ENCODE data around the gene CCSER1. TPM values are rescaled to one million over a fixed set of nuclear protein-coding genes. Genes with fewer than 3 reads are reported as not detected.
"Not testable (repeated sequence)": the region's sequence is repeated elsewhere in the genome, so short reads cannot be mapped to it uniquely, and the experiment has no call there.

The CCSER1 gene
- total RNA-seq, 1 donor from 2014 or later = 15.7 TPM

GRCh38 chr4:91258326-91258725, 1131.1 kb downstream of the CCSER1 start:
- intact Hi-C loops (cut with DNase I) = no loop called here
- no peak for DNase-seq (ENCODE audit: low spot score)

GRCh38 chr4:91267543-91267942, 1140.3 kb downstream of the CCSER1 start:
- no peak for DNase-seq (ENCODE audit: low spot score)

GRCh38 chr4:91268481-91268880, 1141.3 kb downstream of the CCSER1 start:
- DNase-seq (ENCODE audit: low spot score); intact Hi-C loops (cut with DNase I): not testable (repeated sequence)

More at GRCh38 chr4:91267543-91267942, 1140.3 kb downstream of the CCSER1 start:
- intact Hi-C loops (cut with DNase I) = no loop called here

GRCh38 chr4:91268913-91269312, 1141.7 kb downstream of the CCSER1 start:
- no peak for DNase-seq (ENCODE audit: low spot score)
- intact Hi-C loops (cut with DNase I) = no loop called here

- intact Hi-C loops (cut with DNase I) = no loop called here
- DNase-seq (ENCODE audit: low spot score) = no peak
Observed at GRCh38 chr4:91279899-91280298, 1152.7 kb downstream of the CCSER1 start.

GRCh38 chr4:91280551-91281290, 1153.5 kb downstream of the CCSER1 start:
- intact Hi-C loops (cut with DNase I) = no loop called here
- no peak for DNase-seq (ENCODE audit: low spot score)

GRCh38 chr4:91282217-91282616, 1155.0 kb downstream of the CCSER1 start:
- no peak for DNase-seq (ENCODE audit: low spot score)
- intact Hi-C loops (cut with DNase I) = no loop called here

- no peak for DNase-seq (ENCODE audit: low spot score)
- intact Hi-C loops (cut with DNase I) = no loop called here
Observed at GRCh38 chr4:91283726-91284230, 1156.6 kb downstream of the CCSER1 start.

GRCh38 chr4:91284480-91284879, 1157.3 kb downstream of the CCSER1 start:
- intact Hi-C loops (cut with DNase I) = no loop called here
- DNase-seq (ENCODE audit: low spot score) = no peak

- intact Hi-C loops (cut with DNase I) = no loop called here
Observed at GRCh38 chr4:91285487-91285886, 1158.3 kb downstream of the CCSER1 start.

GRCh38 chr4:91288702-91289311, 1161.6 kb downstream of the CCSER1 start:
- intact Hi-C loops (cut with DNase I) = no loop called here

More at GRCh38 chr4:91285487-91285886, 1158.3 kb downstream of the CCSER1 start:
- DNase-seq (ENCODE audit: low spot score) = no peak

GRCh38 chr4:91298156-91298700, 1171.0 kb downstream of the CCSER1 start:
- intact Hi-C loops (cut with DNase I) = no loop called here
- no peak for DNase-seq (ENCODE audit: low spot score)

More at GRCh38 chr4:91288702-91289311, 1161.6 kb downstream of the CCSER1 start:
- no peak for DNase-seq (ENCODE audit: low spot score)

- intact Hi-C loops (cut with DNase I) = no loop called here
- no peak for DNase-seq (ENCODE audit: low spot score)
Observed at GRCh38 chr4:91298824-91299223, 1171.6 kb downstream of the CCSER1 start.

- no peak for DNase-seq (ENCODE audit: low spot score)
- intact Hi-C loops (cut with DNase I) = no loop called here
Observed at GRCh38 chr4:91302120-91302519, 1174.9 kb downstream of the CCSER1 start.

GRCh38 chr4:91304292-91304691, 1177.1 kb downstream of the CCSER1 start:
- no peak for DNase-seq (ENCODE audit: low spot score)
- intact Hi-C loops (cut with DNase I) = no loop called here

GRCh38 chr4:91317434-91317833, 1190.2 kb downstream of the CCSER1 start:
- intact Hi-C loops (cut with DNase I) = no loop called here
- no peak for DNase-seq (ENCODE audit: low spot score)

GRCh38 chr4:91319556-91320268, 1192.5 kb downstream of the CCSER1 start:
- intact Hi-C loops (cut with DNase I) = no loop called here
- DNase-seq (ENCODE audit: low spot score) = no peak

- DNase-seq (ENCODE audit: low spot score) = no peak
- intact Hi-C loops (cut with DNase I) = no loop called here
Observed at GRCh38 chr4:91322961-91323360, 1195.8 kb downstream of the CCSER1 start.

- DNase-seq (ENCODE audit: low spot score) = no peak
Observed at GRCh38 chr4:91325495-91325894, 1198.3 kb downstream of the CCSER1 start.

GRCh38 chr4:91326167-91326566, 1199.0 kb downstream of the CCSER1 start:
- DNase-seq (ENCODE audit: low spot score); intact Hi-C loops (cut with DNase I): not testable (repeated sequence)

More at GRCh38 chr4:91325495-91325894, 1198.3 kb downstream of the CCSER1 start:
- intact Hi-C loops (cut with DNase I) = no loop called here

Measured in cardiac septum (tissue), 1 donor.